K562 (cell line): ENCODE measurements around the gene SMAD3. TPM values are rescaled to one million over a fixed set of nuclear protein-coding genes. Genes with fewer than 3 reads are reported as not detected.
A peak's percentile ranks its signal among the peaks of the same experiment; 100 is the strongest.

Experiments
- CAMTA2 ChIP-seq: fragments of 250-450 bp; sonication (Bioruptor Pico); conservative IDR thresholded peaks from 2 replicates; pipeline ENCODE4 v1.5.1; 2022
- CBX8 ChIP-seq: fragments of 200-600 bp; sonication (generic); IDR thresholded peaks from 2 replicates; pipeline ENCODE4 v1.6.1; 2012; ENCODE audit warnings: borderline replicate concordance, mixed run types, low read depth, mild to moderate bottlenecking, moderate library complexity, mixed read lengths, low read length, control low read depth, inconsistent platforms; ENCODE audit not compliant: poor library complexity, severe bottlenecking; ENCODE audit errors: extremely low read depth
- ELK1 ChIP-seq: sonication (generic); formaldehyde crosslinking; IDR thresholded peaks from 2 replicates; pipeline ENCODE4 v1.8.1; 2022; ENCODE audit warnings: missing genetic modification reagents
- GATA2 ChIP-seq: sonication (generic); formaldehyde crosslinking; IDR thresholded peaks from 2 replicates; pipeline ENCODE4 v1.4.0; 2020; ENCODE audit warnings: mild to moderate bottlenecking, missing genetic modification reagents
- HINFP ChIP-seq: fragments of 450-650 bp; conservative IDR thresholded peaks from 2 replicates; pipeline ENCODE4 v1.6.1; 2016; ENCODE audit warnings: missing genetic modification characterization, low read depth, mild to moderate bottlenecking, control low read depth, missing compliant biosample characterization
- NCOR1 ChIP-seq: fragments of 450-650 bp; IDR thresholded peaks from 2 replicates; pipeline ENCODE4 v1.6.1; 2016; ENCODE audit warnings: mild to moderate bottlenecking, moderate library complexity
- NFRKB ChIP-seq: fragments of 450-650 bp; IDR thresholded peaks from 2 replicates; pipeline ENCODE4 v1.6.1; 2016; ENCODE audit warnings: low read depth
- PHF8 ChIP-seq: fragments of 200-600 bp; sonication (generic); IDR thresholded peaks from 2 replicates; pipeline ENCODE4 v1.6.1; 2012; ENCODE audit warnings: mixed run types, mild to moderate bottlenecking, inconsistent platforms, low read length, moderate library complexity, borderline replicate concordance
- POU5F1 ChIP-seq: fragments of 150-350 bp; IDR thresholded peaks from 2 replicates; pipeline ENCODE4 v1.6.1; 2014; ENCODE audit warnings: borderline replicate concordance, low read length, low read depth, mild to moderate bottlenecking; ENCODE audit not compliant: partially characterized antibody
- RBM34 ChIP-seq: fragments of 200-400 bp; formaldehyde crosslinking; IDR thresholded peaks from 2 replicates; pipeline ENCODE4 v1.6.1; 2018; ENCODE audit warnings: low read length, borderline replicate concordance; ENCODE audit not compliant: insufficient read depth
- RBM39 ChIP-seq: fragments of 200-400 bp; formaldehyde crosslinking; optimal IDR thresholded peaks from 2 replicates; pipeline ENCODE3; 2018; ENCODE audit warnings: low read depth, low read length
- RFX1 ChIP-seq: fragments of 450-650 bp; IDR thresholded peaks from 2 replicates; pipeline ENCODE4 v1.6.1; 2016; ENCODE audit warnings: mild to moderate bottlenecking, moderate library complexity
- SPI1 ChIP-seq: IDR thresholded peaks from 2 replicates; pipeline ENCODE4 v1.6.1; 2011; ENCODE audit warnings: low read depth, low read length, control low read depth, borderline replicate concordance
- STAG1 ChIP-seq: sonication (generic); formaldehyde crosslinking; IDR thresholded peaks from 2 replicates; pipeline ENCODE4 v1.5.0; 2020; ENCODE audit warnings: missing genetic modification reagents, borderline replicate concordance
- TRIM28 ChIP-seq: fragments of 450-650 bp; IDR thresholded peaks from 2 replicates; pipeline ENCODE4 v1.6.1; 2017
- ZBTB43 ChIP-seq: sonication (generic); formaldehyde crosslinking; IDR thresholded peaks from 2 replicates; pipeline ENCODE4 v1.8.0; 2023; ENCODE audit warnings: mild to moderate bottlenecking, missing genetic modification reagents
- ZNF316 ChIP-seq: fragments of 450-650 bp; IDR thresholded peaks from 2 replicates; pipeline ENCODE4 v1.6.1; 2016
- ZNF77 ChIP-seq: fragments of 250-450 bp; sonication (Bioruptor Pico); IDR thresholded peaks from 2 replicates; pipeline ENCODE4 v1.5.0; 2020
- polyA plus RNA-seq, 8 experiments: library from polyadenylated mRNA; depleted of rRNA in 4 of 8; stranded (reverse) in 5 of 8; unstranded in 3 of 8; fragments of >200 nt; fragmentation: Nextera tagmentation in 2 of 8; fragmentation: Illumina TruSeq in 1 of 8; extraction: Ambion mirVana in 2 of 8; extraction: Trizol in 1 of 8; gene quantifications; 2 replicates each; pipeline versions ENCODE4 v1.2.1 to v1.2.3, GENCODE V29; 2011 to 2014; ENCODE audit warnings: inconsistent platforms in 1 of 8, missing spikeins in 1 of 8
- total RNA-seq, 7 experiments: library from RNA; depleted of rRNA in 6 of 7; stranded (reverse); fragments of >200 nt in 6 of 7; fragmentation: Illumina TruSeq in 2 of 7; extraction: Trizol in 2 of 7; gene quantifications; 2 replicates each; pipeline versions ENCODE4 v1.2.1 to v1.2.3, GENCODE V29; 2011 to 2021; ENCODE audit warnings: low replicate concordance in 1 of 7
- TF ChIP-seq, protein P1 (sequence below): sonication (generic); formaldehyde crosslinking; IDR thresholded peaks from 2 replicates; pipeline ENCODE4 v1.8.0; 2023; ENCODE audit warnings: mild to moderate bottlenecking, missing genetic modification reagents
- TF ChIP-seq, protein P2 (sequence below), 2 experiments: IDR thresholded peaks; 2 replicates each; pipeline ENCODE4 v1.6.1; 2011; ENCODE audit warnings: borderline replicate concordance in 1 of 2, control low read depth in 1 of 2, low read depth in 1 of 2, low read length in 1 of 2, mild to moderate bottlenecking in 1 of 2, mixed read lengths in 1 of 2, moderate library complexity in 1 of 2; ENCODE audit not compliant: insufficient read depth in 1 of 2, insufficient read length in 1 of 2, poor library complexity in 1 of 2, severe bottlenecking in 1 of 2; ENCODE audit errors: extremely low read depth in 1 of 2

Gene SMAD3
- total and polyA plus RNA-seq, 9 of the 15 experiments (the other 6 are each of a cell fraction or from before 2014, with no cell fraction given): 4.3 to 39.2 (median 11.1) TPM

DNA sequence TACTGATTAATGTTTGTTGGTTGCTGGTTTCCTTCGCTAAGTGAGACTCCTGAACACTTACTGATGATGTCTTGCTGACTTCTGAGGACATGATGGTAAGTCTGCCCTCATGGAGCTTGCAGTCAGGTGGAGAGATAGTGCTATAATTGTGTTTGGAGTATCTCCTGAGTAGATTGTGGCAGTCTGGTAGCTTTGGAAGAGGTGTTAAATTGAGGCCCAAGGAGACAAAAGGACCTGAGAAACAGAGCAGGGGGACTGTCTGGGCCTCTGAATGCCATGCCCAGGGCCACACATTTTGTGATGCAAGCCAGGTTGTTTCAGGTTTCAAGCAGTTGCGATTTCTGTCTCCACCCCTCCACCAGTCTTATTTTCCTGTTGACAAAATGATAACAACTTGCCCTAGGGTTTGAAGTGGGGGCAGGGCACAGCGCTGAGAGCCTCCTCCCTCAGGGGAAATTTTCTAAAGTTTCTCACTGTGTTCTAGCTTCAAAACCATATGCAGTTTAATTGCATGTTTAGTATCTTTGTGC is 16.7 kb downstream of the SMAD3 start (continued):
- TF ChIP-seq HINFP (tag) (no peak), RBM39 (no peak), ZBTB43 (CRISPR knock-in tag) (no peak), TRIM28 (peak; percentile 99), ELK1 (no peak), SPI1 (no peak), NCOR1 (peak; percentile 43; the same call in 1 of the 2 replicates), CBX8 (no peak), NFRKB (no peak), GATA2 (CRISPR knock-in tag) (no peak; the same call in 1 of the 2 replicates), ZNF316 (peak; percentile 98), RFX1 (no peak), PHF8 (no peak), ZNF77 (no peak), RBM34 (no peak), POU5F1 (no peak), CAMTA2 (no peak), STAG1 (CRISPR knock-in tag) (no peak)
- TF ChIP-seq, protein P1, sequence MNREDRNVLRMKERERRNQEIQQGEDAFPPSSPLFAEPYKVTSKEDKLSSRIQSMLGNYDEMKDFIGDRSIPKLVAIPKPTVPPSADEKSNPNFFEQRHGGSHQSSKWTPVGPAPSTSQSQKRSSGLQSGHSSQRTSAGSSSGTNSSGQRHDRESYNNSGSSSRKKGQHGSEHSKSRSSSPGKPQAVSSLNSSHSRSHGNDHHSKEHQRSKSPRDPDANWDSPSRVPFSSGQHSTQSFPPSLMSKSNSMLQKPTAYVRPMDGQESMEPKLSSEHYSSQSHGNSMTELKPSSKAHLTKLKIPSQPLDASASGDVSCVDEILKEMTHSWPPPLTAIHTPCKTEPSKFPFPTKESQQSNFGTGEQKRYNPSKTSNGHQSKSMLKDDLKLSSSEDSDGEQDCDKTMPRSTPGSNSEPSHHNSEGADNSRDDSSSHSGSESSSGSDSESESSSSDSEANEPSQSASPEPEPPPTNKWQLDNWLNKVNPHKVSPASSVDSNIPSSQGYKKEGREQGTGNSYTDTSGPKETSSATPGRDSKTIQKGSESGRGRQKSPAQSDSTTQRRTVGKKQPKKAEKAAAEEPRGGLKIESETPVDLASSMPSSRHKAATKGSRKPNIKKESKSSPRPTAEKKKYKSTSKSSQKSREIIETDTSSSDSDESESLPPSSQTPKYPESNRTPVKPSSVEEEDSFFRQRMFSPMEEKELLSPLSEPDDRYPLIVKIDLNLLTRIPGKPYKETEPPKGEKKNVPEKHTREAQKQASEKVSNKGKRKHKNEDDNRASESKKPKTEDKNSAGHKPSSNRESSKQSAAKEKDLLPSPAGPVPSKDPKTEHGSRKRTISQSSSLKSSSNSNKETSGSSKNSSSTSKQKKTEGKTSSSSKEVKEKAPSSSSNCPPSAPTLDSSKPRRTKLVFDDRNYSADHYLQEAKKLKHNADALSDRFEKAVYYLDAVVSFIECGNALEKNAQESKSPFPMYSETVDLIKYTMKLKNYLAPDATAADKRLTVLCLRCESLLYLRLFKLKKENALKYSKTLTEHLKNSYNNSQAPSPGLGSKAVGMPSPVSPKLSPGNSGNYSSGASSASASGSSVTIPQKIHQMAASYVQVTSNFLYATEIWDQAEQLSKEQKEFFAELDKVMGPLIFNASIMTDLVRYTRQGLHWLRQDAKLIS (CRISPR knock-in tag): no peak
- TF ChIP-seq, protein P2, sequence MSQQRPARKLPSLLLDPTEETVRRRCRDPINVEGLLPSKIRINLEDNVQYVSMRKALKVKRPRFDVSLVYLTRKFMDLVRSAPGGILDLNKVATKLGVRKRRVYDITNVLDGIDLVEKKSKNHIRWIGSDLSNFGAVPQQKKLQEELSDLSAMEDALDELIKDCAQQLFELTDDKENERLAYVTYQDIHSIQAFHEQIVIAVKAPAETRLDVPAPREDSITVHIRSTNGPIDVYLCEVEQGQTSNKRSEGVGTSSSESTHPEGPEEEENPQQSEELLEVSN (IDR thresholded peaks at IDR 0.05; ENCODE audit: borderline replicate concordance in 1 of 2, extremely low read depth in 1 of 2, insufficient read depth in 1 of 2, insufficient read length in 1 of 2, low read depth in 1 of 2, low read length in 1 of 2, poor library complexity in 1 of 2, severe bottlenecking in 1 of 2): no peak
